DMS53 treated with DMSO at 0.1 percent for 48 hours (cell line): ENCODE results near the gene TJAP1.
"Not testable (repeated sequence)": the region's sequence is repeated elsewhere in the genome, so short reads cannot be mapped to it uniquely, and the experiment has no call there.

Experiments
- DNase-seq: peaks from one replicate; lab custom pipeline; 2025; ENCODE audit not compliant: unreplicated experiment; lab: John Stamatoyannopoulos, UW

The TJAP1 gene

DNA sequence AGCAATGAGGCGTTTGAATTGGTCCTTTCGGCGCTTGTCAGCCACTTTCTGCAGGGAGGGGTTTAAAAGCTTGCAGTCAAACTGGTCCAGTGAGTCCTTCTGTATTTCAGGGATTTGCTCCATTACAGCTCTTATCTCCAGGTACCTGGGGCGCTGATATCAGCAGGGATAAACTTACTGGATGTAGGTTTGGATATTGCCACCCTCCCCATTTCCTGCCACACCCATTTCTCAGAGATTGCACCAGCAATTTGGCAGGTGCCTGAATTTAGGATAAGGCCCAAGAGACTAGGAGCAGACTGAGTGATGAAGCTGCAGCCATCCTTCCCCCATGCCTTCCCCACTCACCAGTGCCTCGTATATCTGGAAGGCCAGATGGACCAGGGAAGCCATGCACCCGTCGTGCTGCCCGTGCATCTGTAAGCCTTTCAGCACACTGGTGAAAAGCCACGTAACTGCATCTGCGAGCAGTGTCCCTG is 47.2 kb downstream of the TJAP1 start:
- no peak for DNase-seq

DNA sequence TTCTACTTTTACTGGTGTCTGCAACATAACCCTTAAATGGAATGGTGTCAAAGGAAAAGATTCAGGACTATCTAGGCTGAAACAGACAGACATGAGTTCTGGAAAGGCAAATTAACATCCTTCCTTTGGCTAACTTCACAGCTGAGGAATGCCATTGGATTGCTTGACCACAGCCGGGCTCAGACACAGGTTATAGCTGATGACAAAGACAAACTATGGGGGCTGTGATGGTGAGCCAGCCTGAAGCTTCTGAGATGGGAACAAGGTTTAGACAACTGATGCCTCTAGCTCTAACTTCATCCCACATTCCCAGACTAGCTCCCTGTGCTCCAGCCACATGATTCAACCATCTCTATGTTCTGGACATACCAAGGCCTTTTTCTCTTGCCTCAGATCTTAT is 54.8 kb downstream of the TJAP1 start:
- DNase-seq, result no peak

GRCh38 chr6:43538986-43539385 is 61.6 kb downstream of the TJAP1 start:
- DNase-seq, result not testable (repeated sequence)

DNA sequence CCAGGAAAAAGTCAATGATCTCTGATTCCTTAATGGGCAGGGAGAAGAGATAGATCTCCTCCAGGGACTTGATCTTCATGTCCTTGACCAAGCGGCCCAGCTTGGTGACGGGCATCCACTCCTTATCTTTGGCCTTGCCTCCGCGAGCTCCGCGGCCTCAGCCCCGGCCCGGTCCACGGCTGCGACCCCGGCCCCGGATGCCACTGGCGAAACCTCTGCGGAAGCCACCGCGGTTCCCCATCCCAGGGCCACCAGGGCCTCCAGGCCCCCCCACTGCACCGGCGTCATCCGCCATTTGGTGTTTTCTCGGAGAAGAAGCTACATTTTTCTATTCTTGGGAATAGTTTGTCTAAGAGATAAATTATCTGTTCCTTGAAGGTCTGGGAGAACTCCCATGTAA is 62.0 kb downstream of the TJAP1 start:
- DNase-seq, result not testable (repeated sequence)

DNA sequence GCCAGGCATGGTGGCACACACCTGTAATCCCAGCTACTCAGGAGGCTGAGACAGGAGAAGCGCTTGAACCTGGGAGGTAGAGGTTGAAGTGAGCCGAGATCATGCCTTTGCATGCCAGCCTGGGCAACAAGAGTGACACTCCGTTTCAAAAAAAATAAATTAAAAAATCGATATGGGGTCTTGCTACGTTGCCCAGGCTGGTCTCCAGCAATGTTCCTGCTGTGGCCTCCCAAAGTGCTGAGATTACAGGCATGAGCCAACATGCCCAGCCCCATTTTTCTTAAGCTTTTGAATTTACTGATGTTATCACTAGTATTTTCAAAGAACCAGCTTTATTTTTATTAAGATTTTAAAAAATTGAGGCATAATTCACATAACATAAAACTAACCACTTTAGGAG is 63.1 kb downstream of the TJAP1 start:
- DNase-seq, result no peak

DNA sequence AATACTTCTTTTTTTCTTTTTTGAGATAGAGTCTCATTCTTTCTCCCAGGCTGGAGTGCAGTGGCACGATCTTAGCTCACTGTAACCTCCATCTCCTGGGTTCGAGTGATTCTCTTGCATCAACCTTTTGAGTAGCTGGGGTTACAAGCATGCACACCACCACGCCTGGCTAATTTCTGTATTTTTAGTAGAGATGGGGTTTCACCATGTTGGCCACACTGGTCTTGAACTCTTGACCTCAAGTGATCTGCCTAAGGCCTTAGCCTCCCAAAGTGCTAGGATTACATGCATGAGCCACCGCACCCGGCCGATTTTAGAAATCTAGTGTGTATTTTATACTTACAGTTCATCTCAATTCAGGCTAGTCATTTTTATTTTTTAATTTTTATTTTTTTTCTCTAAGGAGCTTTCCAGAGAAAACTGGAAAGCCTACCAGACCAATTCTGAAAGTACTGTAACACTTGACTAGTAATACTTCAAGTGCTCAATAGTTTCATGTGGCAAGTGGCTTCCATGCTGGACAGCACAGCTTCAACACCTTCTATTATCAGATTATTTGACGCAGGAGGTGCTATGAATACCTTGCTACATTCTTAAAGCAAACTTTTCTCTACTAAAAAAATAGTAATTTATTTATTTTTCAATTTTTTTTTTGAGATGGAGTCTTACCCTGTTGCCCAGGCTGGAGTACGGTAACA is 64.6 kb downstream of the TJAP1 start:
- no peak for DNase-seq

GRCh38 chr6:43544461-43544860 is 67.1 kb downstream of the TJAP1 start:
- no peak for DNase-seq

DNA sequence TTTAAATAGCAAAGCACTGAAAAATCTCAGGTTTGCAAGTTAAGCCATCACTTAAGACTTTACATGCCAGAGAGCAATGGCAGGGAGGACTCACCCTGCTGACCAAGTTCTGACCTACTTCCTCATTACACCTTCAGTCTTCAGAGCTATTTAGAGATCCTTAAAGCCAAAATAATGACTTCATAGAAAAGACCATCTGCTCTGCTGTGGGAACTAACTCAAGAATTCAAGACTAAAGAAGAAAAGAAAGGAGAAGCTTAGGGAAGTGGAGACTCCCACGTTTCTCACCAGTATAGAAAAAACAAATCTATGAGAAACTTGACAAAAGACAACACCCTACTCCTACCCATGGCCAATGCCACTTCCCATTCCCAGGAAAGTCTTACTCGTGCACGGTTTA is 69.9 kb downstream of the TJAP1 start:
- DNase-seq, result no peak
